ENCODE measurements around the gene GGA3.
"Not testable (repeated sequence)": the region's sequence is repeated elsewhere in the genome, so short reads cannot be mapped to it uniquely, and the experiment has no call there.

The GGA3 gene, protein sequence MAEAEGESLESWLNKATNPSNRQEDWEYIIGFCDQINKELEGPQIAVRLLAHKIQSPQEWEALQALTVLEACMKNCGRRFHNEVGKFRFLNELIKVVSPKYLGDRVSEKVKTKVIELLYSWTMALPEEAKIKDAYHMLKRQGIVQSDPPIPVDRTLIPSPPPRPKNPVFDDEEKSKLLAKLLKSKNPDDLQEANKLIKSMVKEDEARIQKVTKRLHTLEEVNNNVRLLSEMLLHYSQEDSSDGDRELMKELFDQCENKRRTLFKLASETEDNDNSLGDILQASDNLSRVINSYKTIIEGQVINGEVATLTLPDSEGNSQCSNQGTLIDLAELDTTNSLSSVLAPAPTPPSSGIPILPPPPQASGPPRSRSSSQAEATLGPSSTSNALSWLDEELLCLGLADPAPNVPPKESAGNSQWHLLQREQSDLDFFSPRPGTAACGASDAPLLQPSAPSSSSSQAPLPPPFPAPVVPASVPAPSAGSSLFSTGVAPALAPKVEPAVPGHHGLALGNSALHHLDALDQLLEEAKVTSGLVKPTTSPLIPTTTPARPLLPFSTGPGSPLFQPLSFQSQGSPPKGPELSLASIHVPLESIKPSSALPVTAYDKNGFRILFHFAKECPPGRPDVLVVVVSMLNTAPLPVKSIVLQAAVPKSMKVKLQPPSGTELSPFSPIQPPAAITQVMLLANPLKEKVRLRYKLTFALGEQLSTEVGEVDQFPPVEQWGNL

GRCh38 chr17:75261336-75262111 lies at the start of gene GGA3, which contains the start of gene MRPS7:
TSS of gene GGA3 (minus strand) at chr17:75261606. CDS start at chr17:75261587, 19 bp downstream.
TSS of gene MRPS7 (plus strand) at chr17:75261879. CDS start at chr17:75261901, 22 bp downstream.
- peak; percentile 91 for DNase-seq (ENCODE audit: low read depth)

- DNase-seq (ENCODE audit: low read depth), result no peak
These were observed 47.6 kb upstream of the GGA3 start for GRCh38 chr17:75308732-75309629.

DNA sequence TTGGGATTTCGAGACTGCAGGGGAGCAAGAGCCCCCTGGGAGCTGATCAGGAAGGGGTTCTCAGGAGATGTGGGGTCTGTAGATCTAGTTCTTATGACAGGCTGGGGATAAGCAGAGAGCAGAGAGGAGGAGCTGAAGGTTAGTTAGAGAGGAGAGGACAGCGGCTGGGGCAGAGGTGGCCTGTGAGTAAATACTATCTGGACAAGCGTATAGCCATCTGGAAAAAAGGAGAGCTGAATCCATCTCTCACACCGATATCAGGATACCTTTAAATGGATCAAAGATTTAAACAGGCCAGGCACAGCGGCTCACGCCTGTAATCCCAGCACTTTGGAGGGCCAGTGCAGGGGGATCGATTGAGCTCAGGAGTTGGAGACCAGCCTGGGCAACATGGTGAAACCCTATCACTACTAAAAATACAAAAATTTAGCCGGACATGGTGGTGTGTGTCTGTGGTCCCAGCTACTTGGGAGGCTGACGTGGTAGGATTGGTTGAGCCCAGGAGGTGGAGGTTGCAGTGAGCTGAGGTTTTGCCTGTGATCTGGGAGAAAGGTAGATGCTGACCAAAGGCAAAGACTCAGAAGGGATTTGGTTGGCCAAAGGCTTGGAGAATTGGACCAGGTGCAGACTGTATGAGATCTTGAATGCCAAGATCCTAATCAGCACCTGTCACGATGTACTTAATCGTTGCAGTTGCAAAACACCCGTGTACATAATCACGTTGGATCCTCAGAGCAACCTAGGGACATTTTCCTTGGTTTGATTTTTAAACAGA lies 46.7 kb upstream of the GGA3 start:
- DNase-seq (ENCODE audit: low read depth), result no peak

DNA sequence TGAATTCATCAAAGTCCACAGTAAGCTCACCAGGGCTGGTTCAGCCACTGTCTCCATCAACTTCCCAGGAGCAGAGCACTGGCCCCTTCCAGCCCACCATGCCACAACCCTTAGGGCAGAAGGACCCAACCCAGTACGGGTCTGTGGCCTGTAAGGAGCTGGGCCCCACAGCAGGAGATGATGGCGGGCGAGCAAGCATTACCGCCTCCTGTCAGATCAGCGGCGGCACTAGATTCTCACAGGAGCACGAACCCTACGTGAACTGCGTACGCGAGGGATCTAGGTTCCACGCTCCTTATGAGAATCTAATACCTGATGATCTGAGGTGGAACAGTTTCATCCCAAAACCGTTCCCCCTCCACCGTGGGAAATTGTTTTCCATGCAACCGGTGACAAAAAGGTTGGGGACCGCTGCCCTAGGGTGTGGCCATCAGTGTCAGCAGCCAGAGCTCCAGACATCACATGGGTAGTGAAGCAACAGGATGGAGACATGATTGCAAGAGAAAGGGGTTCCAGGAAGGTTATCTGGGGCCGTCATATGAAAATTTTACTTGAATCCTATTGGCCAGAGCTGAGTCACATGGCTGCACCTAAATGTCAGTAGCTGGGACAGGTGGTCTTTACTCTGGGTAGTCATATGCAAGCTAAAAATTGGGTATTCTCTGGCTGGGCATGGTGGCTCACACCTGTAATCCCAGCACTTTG lies 40.2 kb upstream of the GGA3 start:
- no peak for DNase-seq (ENCODE audit: low read depth)

DNA sequence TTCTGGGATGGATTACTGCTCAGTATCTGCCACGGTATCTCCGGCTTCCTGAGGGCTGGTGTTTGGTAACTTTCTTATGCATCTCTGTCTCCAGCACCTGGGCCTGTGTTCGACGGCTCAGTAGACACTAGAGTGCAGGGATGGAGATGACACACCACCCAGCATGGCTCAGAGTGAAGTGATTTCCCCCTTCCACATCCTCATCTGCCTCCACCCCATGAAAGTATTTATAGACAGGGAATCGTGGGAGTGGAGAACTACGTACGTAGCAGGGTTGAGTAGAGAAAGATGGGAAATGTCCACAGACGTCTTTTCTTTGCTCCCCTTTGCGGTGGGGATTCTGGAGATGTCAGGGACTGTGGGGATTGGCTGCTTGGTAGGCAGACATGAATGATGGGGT lies 39.6 kb upstream of the GGA3 start:
- DNase-seq (ENCODE audit: low read depth), result no peak

GRCh38 chr17:75300280-75300679 lies 38.9 kb upstream of the GGA3 start:
- DNase-seq (ENCODE audit: low read depth), result no peak

- no peak for DNase-seq (ENCODE audit: low read depth)
These were observed 34.1 kb upstream of the GGA3 start for GRCh38 chr17:75295201-75296158.

DNA sequence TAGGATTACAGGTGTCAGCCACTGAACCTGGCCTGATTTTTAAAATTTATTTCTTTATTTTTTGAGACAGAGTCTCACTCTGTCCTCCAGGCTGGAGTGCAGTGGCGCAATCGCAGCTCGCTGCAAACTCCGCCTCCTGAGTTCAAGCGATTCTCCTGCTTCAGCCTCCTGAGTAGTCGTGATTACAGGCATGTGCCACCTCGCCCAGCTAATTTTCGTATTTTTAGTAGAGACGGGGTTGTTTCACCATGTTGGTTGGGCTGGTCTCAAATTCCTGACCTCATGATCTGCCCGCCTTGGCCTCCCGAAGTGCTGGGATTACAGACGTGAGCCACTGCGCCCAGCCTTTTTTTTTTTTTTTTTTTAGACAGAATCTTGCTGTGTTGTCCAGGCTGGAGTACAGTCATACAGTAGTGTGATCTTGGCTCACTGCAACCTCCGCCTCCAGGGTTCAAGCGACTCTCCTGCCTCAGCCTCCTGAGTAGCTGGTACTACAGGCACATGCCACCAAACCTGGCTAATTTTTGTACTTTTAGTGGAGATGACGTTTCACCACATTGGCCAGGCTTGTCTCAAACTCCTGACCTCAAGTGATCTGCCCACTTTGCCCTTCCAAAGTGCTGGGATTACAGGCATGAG lies 31.5 kb upstream of the GGA3 start:
- DNase-seq (ENCODE audit: low read depth), result not testable (repeated sequence)

DNA sequence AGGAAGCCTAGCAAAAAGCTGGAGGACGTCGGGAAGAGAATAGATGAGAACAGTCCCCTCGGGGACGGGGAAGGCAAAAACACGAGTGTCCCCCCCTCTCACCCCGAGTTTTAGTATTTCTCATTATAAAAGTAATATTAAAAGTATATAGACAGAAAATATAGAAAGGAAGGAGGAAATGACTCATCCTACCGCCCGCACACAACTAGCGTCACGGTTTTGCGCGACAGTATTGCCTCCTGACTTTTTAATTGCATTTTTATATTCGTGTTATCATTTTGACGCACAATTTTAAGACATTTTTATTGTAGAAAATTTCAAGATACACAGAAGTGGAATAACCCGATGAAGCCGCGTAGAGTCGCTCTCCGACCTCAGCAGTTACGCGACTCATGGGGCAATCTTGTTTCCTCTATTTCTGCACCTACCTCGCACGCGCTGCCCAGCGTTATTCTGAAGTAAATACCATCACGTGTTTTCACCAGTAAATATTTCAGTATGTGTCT lies 28.5 kb upstream of the GGA3 start:
- peak; percentile 66 for DNase-seq (ENCODE audit: low read depth)

DNA sequence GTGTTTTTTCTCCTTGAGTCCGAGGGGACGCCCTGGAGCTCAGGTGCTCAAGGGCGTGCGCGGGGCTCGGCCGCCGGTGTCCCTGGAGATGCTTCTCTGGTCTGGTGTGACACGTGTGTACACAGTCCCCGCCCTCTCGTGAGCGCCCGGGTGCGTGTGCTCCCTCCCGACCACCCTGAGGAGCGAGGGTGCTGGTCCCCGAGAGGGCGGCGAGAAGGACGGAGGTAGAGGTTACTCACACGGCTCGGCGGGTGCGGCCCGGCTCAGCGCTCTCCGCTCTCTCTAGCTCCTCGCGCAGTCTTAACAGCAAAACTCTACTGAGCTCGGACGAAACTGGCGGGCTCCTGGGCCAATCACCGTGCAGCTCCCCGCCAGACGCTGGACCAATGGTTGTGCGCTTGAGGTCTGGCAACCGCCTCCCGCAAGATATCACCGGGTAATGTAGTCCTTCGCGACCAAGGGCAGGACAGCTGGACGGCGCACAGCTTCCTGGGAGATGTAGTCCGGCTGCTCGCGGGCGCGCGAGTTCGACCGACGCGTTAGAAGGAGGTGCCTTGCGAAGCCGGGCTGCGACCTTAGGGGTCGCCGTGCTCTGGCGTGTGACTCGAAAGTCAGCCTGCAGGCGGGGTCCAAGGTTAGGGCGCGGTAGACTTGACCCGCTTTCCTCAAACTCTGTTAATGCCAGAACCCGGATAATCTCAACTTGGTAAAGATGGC lies 27.9 kb upstream of the GGA3 start, which contains the start of gene SLC25A19:
SLC25A19 (minus strand) TSS at position 319 of the 717 bp plus-strand sequence. CDS start 2,669 bp downstream, outside the sequence.
- DNase-seq (ENCODE audit: low read depth), result peak; percentile 100

DNA sequence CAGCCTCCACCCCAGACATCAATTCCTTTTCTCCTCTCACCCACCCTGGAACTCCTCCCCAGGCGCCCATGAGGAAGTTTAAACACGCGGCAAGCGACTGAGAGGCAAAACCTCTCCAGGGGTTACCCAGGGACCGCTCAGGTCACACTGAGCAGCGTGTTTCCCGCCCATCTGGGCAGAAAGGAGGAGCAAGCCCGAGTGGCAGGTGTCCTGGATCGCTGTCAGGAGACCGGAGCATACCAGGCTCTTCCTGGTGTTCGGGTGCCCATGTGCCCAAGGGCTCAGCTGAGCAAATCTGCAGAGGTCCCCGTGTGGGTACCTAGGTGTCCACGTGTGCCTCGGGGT lies 27.3 kb upstream of the GGA3 start:
- DNase-seq (ENCODE audit: low read depth), result no peak

- DNase-seq (ENCODE audit: low read depth), result no peak
These were observed 27.0 kb upstream of the GGA3 start for GRCh38 chr17:75288359-75288758.

DNA sequence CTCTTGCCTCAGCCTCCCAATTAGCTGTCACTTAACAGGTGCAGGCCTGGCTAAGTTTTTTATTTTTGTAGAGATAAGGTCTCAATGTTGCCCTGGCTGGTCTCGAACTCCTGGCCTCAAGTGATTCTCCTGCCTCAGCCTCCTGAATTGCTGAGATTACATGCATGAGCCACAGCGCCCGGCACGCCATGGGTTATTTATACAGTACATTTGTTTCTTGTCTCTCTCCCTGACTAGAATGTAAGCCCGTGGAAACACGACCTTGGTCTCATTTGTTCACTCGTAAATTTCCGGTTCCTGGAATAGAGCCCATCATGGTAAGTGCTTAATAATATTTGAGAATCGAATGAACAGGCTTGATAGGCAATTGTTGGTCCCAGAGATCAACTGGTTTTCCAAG lies 25.8 kb upstream of the GGA3 start:
- no peak for DNase-seq (ENCODE audit: low read depth)

DNA sequence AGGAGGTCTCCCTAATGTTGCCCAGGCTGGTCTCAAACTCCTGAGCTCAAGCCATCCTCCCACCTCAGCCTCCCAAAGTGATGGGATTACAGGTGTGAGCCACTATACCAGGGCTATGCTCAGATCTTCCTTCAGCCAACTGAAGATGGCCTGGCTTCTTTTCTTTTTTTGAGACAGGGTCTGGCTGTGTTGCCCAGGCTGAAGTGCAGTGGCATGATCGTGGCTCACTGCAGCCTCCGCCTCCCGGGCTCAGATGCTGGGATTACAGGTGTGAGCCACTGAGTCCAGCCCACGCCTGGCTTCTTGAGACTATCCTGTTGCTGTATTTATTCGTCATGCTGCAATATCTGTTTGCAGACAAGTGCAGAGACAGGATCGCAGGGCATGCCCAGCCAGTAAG lies 23.7 kb upstream of the GGA3 start:
- no peak for DNase-seq (ENCODE audit: low read depth)

- not testable (repeated sequence) for DNase-seq (ENCODE audit: low read depth)
These were observed 18.8 kb upstream of the GGA3 start for GRCh38 chr17:75280189-75280588.

- DNase-seq (ENCODE audit: low read depth), result peak; percentile 30
These were observed 16.3 kb upstream of the GGA3 start for GRCh38 chr17:75277664-75278071.

DNA sequence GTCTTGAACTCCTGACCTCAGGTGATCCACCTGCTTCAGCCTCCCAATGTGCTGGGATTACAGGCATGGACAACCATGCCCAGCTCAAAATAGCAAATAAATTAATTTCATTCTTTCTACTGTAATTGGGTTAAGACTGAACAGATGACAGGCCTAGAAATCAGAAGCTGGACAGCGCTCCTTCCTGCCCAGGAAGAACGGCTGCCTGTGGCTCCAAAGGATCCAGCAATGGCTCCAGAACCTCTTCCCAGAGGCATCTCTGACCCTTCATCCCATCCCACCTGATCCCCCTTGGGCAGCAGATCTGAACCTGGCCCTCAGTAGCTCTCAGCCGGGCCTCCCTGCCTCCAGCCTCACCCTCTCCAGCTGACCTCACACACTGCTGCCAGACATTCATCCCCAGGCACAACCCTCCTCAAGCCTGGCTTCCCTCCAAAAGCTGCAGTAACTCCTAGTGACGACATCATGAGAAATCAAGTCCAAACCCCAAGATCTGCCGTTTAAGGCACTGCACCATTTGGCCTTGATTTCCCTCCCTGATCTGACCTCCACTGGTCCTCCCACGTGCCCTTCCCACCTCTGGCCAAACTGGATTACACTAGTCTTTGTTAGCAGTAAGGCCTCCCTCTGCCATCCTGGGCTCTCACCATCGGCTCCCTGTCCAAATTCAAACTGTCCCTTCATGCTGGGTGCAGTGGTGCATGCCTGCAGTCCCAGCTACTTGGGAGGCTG lies 12.7 kb upstream of the GGA3 start:
- peak; percentile 82 for DNase-seq (ENCODE audit: low read depth)
